Upper lobe of left lung (tissue), 6 donors: ENCODE results near the gene ZNF408. TPM values are rescaled to one million over a fixed set of nuclear protein-coding genes. Genes with fewer than 3 reads are reported as not detected.
A peak's percentile ranks its signal among the peaks of the same experiment; 100 is the strongest.
"Not testable (repeated sequence)": the region's sequence is repeated elsewhere in the genome, so short reads cannot be mapped to it uniquely, and the experiment has no call there.

ENCODE experiments used
- ATAC-seq, 2 donors: fragments of 200-7000 bp; cut with Tn5 transposase; one replicate each; pipeline ENCODE4 v1.9.1; 2022; ENCODE audit warnings: mild to moderate bottlenecking in 2 of 2, moderate library complexity in 2 of 2; ENCODE audit not compliant: low FRiP score in 2 of 2
- DNase-seq, 2 donors: peaks; one replicate each; pipeline ENCODE4 v3.0.0-alpha.2; 2019 to 2020
- H3K27ac ChIP-seq, 4 donors: fragments of 200-600 bp; sonication (generic); one replicate each; pipeline ENCODE4 v1.5.1; 2016 to 2019
- H3K27me3 ChIP-seq, 4 donors: fragments of 200-600 bp; sonication (generic); one replicate each; pipeline ENCODE4 v1.5.1; 2017 to 2019
- H3K36me3 ChIP-seq, 4 donors: fragments of 200-600 bp; sonication (generic); one replicate each; pipeline ENCODE4 v1.5.1; 2016 to 2019
- H3K4me1 ChIP-seq, 4 donors: fragments of 200-600 bp; sonication (generic); one replicate each; pipeline ENCODE4 v1.5.1; 2018 to 2019
- H3K4me3 ChIP-seq, 4 donors: fragments of 200-600 bp; sonication (generic); one replicate each; pipeline ENCODE4 v1.5.1; 2017 to 2019; ENCODE audit warnings: mild to moderate bottlenecking in 2 of 4, moderate library complexity in 1 of 4
- H3K9me3 ChIP-seq, 4 donors: fragments of 200-600 bp; sonication (generic); one replicate each; pipeline ENCODE4 v1.5.1; 2018 to 2019
- CTCF ChIP-seq, 6 experiments: fragments of 450-650 bp in 4 of 6; fragments of 200-600 bp in 2 of 6; sonication (generic) in 2 of 6; IDR thresholded peaks; one replicate each; pipeline ENCODE4 v1.5.1; 2016 to 2019; ENCODE audit warnings: antibody characterized with exemption in 6 of 6
- EP300 ChIP-seq, 4 donors: sonication (generic); formaldehyde crosslinking; IDR thresholded peaks; one replicate each; pipeline ENCODE4 v1.5.1; 2017; ENCODE audit warnings: antibody characterized with exemption in 4 of 4, control low read depth in 2 of 4
- POLR2A ChIP-seq, 4 donors: fragments of 450-650 bp; IDR thresholded peaks; one replicate each; pipeline ENCODE4 v1.5.1; 2016 to 2017; ENCODE audit warnings: antibody characterized with exemption in 4 of 4, mild to moderate bottlenecking in 2 of 4
- POLR2AphosphoS5 ChIP-seq, 2 donors: sonication (generic); formaldehyde crosslinking; IDR thresholded peaks; one replicate each; pipeline ENCODE4 v1.5.1; 2017; ENCODE audit warnings: antibody characterized with exemption in 2 of 2
- WGBS, 2 donors: methylation state at CpG; one replicate each; pipeline ENCODE4 v1.1.5; 2017 to 2018; 5-methylcytosine and 5-hydroxymethylcytosine counted together
- total RNA-seq, 6 donors: library from RNA; depleted of rRNA in 4 of 6; stranded (reverse); fragments of >200 nt in 4 of 6; gene quantifications; one replicate each; pipeline versions ENCODE4 v1.1.0 to v1.2.1, GENCODE V29; 2016 to 2021
- donor health status: DM: no; HTN: no; CAD: no; lungs with moderate emphysema.
- donor health status: DM: no; HTN: yes; CAD: no; lungs with severe emphysema.

The ZNF408 gene
- total RNA-seq, 6 donors from 2014 or later, result 5.3 to 17.2 (median 10.5) TPM

DNA sequence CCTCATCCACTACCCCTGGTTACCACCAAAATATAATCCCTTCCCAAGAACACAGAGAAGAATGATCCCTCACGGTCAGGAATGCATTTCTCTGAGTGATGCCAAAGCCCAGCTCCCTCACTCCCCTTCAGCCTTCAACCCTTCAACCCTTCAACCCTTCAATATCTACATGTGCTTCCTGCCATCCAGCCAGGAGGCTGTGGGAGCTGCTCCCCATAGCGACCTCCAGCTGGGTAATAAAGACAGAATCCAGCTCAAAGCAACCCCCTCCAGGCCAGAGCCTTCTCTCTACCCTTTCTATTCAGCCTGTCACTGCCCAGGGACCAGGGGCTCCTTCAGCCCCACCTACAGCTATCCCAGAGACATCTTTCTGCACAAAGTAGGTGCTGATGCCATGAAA is 3.1 kb upstream of the ZNF408 start:
- no peaks in the 10 kb centered on the region for H3K27me3 ChIP-seq
- H3K27ac ChIP-seq, result no peak overlapping the region
- no peak for TF ChIP-seq EP300 (IDR thresholded peaks at IDR 0.05)
- TF ChIP-seq CTCF (IDR thresholded peaks at IDR 0.05), result no peak
- no peak for TF ChIP-seq POLR2AphosphoS5 (IDR thresholded peaks at IDR 0.05)
- no peaks in the 10 kb centered on the region for H3K9me3 ChIP-seq
- 34 to 66% methylated on average over 2 of the region's 2 CpGs for WGBS, 2 donors
- H3K4me1 ChIP-seq, result peaks cover 31 to 53% (median 47%) of the 10 kb centered on the region in 4 donors
- no peak for ATAC-seq
- H3K4me3 ChIP-seq, result no peak overlapping the region
- H3K36me3 ChIP-seq, result peaks cover 15 to 42% (median 34%) of the 10 kb centered on the region in 4 donors
- DNase-seq, result no peak

DNA sequence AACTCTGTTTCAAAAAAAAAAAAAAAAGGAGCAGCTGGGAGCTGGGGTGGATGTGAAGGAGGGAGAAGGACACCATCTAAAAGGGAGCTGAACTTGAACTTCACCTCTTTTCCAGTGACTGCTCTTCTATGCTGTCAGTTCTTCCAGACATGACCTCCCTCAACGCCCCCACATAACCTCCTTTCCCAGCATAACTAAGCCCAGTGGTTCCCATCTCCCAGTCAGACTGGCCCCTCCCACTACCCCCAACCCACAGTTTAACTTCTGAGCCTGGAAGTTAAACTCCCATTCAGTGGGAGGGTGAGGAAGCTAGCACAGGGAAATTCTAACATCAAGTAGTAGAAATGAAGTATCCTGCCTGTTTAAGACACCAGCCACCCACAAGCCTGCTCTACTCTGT is 2.2 kb upstream of the ZNF408 start:
- H3K36me3 ChIP-seq, result peaks cover 15 to 47% (median 35%) of the 10 kb centered on the region in 4 donors
- WGBS, 2 donors, result 90 to 92% methylated on average over 1 of the region's 1 CpG
- peak overlapping the region in 1 of 4 donors; percentile 11 for H3K27ac ChIP-seq
- no peaks in the 10 kb centered on the region for H3K27me3 ChIP-seq
- H3K9me3 ChIP-seq, result no peaks in the 10 kb centered on the region
- H3K4me3 ChIP-seq, result no peak overlapping the region
- H3K4me1 ChIP-seq, result peaks cover 31 to 59% (median 49%) of the 10 kb centered on the region in 4 donors
- DNase-seq (no peak), ATAC-seq (no peak)
- TF ChIP-seq POLR2A (IDR thresholded peaks at IDR 0.05), result no peak
- no peak for TF ChIP-seq EP300 (IDR thresholded peaks at IDR 0.05)
- TF ChIP-seq CTCF (IDR thresholded peaks at IDR 0.05), result no peak
- TF ChIP-seq POLR2AphosphoS5 (IDR thresholded peaks at IDR 0.05), result no peak

- Histone ChIP-seq H3K4me3 (peak overlapping the region; percentile 74 to 93 (median 88)), H3K27ac (peak overlapping the region; percentile 80 to 89 (median 87))
Measured at GRCh38 chr11:46701078-46701654, 335 bp downstream of the ZNF408 start.

DNA sequence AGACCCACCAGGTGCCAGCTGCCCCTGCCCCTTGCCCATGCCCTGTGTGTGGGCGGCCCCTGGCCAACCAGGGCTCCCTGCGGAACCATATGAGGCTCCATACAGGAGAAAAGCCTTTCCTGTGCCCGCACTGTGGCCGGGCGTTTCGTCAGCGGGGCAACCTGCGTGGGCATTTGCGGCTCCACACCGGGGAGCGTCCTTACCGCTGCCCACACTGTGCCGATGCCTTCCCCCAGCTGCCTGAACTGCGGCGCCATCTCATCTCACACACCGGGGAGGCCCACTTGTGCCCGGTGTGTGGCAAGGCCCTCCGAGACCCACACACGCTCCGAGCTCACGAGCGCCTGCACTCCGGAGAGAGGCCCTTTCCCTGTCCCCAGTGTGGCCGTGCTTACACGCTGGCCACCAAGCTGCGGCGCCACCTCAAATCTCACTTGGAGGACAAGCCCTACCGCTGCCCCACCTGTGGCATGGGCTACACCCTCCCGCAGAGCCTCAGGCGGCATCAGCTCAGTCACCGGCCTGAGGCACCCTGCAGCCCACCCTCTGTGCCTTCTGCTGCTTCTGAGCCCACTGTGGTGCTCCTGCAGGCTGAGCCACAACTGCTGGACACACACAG is 4.3 kb downstream of the ZNF408 start:
- 95 to 100% methylated on average over 3 to 27 of the region's 31 CpGs for WGBS, 2 donors
- no peaks in the 10 kb centered on the region for H3K9me3 ChIP-seq
- peaks cover 9 to 22% (median 15%) of the 10 kb centered on the region in 4 donors for H3K4me1 ChIP-seq
- H3K36me3 ChIP-seq, result peaks cover 21 to 55% (median 50%) of the 10 kb centered on the region in 4 donors
- ATAC-seq (no peak), DNase-seq (peak in 1 of 2 donors; percentile 75)
- H3K27ac ChIP-seq, result no peak overlapping the region
- TF ChIP-seq EP300 (IDR thresholded peaks at IDR 0.05) (no peak), POLR2A (IDR thresholded peaks at IDR 0.05) (no peak), CTCF (IDR thresholded peaks at IDR 0.05) (no peak), POLR2AphosphoS5 (IDR thresholded peaks at IDR 0.05) (no peak)
- H3K4me3 ChIP-seq, result no peak overlapping the region
- H3K27me3 ChIP-seq, result no peaks in the 10 kb centered on the region

More at GRCh38 chr11:46701078-46701654, 335 bp downstream of the ZNF408 start:
- Histone ChIP-seq H3K4me1 (peaks cover 31 to 59% (median 49%) of the 10 kb centered on the region in 4 donors), H3K9me3 (no peaks in the 10 kb centered on the region), H3K36me3 (peaks cover 21 to 46% (median 35%) of the 10 kb centered on the region in 4 donors), H3K27me3 (no peaks in the 10 kb centered on the region)
- WGBS, 2 donors, result 1% methylated on average over 21 to 29 of the region's 29 CpGs
- ATAC-seq, result no peak
- peak in 1 of 2 donors; percentile 79 for DNase-seq
- no peak for TF ChIP-seq EP300 (IDR thresholded peaks at IDR 0.05)
- no peak for TF ChIP-seq POLR2A (IDR thresholded peaks at IDR 0.05)

DNA sequence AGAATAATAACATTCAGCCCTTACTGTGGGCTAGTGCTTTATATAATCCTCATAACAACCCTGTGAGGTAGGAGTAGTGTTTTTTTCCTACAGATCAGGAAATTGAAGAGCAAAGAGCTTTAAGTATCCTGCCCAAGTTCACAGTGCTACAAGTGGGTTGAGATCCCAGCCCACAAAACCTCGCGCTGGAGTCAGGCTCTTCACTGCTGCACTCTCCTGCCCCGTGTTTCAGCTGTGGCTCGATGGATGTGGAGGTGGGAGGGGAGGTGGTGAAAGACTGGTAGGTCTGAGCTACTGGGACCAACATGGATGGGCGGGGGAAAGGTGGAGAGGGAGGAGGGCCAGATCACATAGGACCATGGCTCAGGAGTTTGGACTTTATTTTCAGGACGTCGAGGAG is 6.1 kb downstream of the ZNF408 start:
- DNase-seq, result no peak
- Histone ChIP-seq H3K4me3 (no peak overlapping the region), H3K4me1 (peaks cover 3 to 15% (median 10%) of the 10 kb centered on the region in 4 donors), H3K9me3 (no peaks in the 10 kb centered on the region), H3K27me3 (no peaks in the 10 kb centered on the region), H3K27ac (no peak overlapping the region), H3K36me3 (peaks cover 21 to 55% (median 50%) of the 10 kb centered on the region in 4 donors)
- WGBS, 2 donors, result 87 to 89% methylated on average over 7 of the region's 7 CpGs
- TF ChIP-seq POLR2AphosphoS5 (IDR thresholded peaks at IDR 0.05) (no peak), POLR2A (IDR thresholded peaks at IDR 0.05) (no peak), CTCF (IDR thresholded peaks at IDR 0.05) (no peak), EP300 (IDR thresholded peaks at IDR 0.05) (no peak)
- no peak for ATAC-seq

DNA sequence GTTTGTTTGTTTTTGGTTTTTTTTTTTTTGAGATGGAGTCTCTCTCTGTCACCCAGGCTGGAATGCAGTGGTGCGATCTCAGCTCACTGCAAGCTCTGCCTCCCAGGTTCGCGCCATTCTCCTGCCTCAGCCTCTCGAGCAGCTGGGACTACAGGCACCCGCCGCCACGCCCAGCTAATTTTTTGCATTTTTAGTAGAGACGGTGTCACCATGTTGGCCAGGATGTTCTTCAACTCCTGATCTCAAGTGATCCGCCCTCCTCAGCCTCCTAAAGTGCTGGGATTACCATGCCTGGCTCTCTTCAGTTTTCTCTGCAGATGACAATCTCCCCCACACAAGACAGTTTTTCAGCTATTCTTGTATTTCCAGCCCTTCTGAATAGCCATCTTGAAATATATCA is 8.5 kb downstream of the ZNF408 start:
- DNase-seq, H3K27ac ChIP-seq, H3K9me3 ChIP-seq, H3K4me1 ChIP-seq, H3K27me3 ChIP-seq, ATAC-seq, H3K4me3 ChIP-seq: not testable (repeated sequence)
- H3K36me3 ChIP-seq, result peaks cover 18 to 38% (median 32%) of the 10 kb centered on the region in 4 donors
- 85 to 95% methylated on average over 9 of the region's 9 CpGs for WGBS, 2 donors
